ENCODE data around the gene GNA12.

Gene GNA12

DNA sequence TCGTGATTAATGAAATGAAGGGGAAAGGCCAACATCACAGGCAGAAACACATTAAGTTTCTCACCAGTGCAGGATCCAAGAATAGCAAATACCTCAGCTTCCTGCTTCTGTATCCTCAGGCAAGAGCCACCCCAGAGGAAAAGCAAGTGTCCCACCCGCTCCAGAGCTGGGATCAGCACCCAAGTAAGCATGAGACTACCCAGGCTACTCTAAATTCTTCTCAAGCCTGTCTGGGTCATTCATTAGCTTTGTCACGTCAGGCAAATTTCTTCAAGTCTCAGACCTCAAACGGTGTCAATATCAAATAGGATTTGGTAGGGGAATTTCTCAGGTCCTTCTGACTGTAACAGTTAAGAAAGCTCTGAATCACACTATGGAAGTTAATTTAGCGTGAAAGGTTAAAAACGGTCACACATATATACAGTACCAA, 59.0 kb downstream of the GNA12 start:
- Histone ChIP-seq H3K4me3 (ENCODE audit: low read length) (no peak overlapping the region), H3K9ac (ENCODE audit: low read length) (no peak overlapping the region), H3K27me3 (ENCODE audit: control insufficient read depth, insufficient read depth, low read length) (no peaks in the 10 kb centered on the region), H3K4me1 (ENCODE audit: control insufficient read depth, insufficient read depth, low read length) (peaks cover 5% of the 10 kb centered on the region), H3K27ac (ENCODE audit: low read depth, low read length) (no peak overlapping the region), H3K36me3 (ENCODE audit: control insufficient read depth, insufficient read depth, low read length) (peaks cover 3% of the 10 kb centered on the region)

DNA sequence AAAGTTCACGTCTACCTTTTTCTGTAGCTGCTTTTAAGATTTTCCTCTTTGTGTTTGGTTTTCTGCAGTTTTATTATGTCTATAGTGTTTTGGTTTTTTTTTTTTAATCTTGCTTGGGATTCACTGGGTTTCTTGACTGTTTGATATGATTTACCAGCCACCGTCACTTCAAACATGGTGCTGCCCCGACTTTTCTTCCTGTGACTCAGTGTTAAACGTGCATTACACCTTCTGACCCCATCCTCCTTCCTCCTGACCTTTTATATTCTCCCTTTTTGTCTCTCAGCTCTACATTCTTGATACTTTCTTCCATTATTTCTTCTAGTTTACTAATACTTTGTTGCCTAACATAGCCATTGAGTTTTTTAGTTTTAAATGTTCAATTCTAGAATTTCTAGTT, 61.5 kb downstream of the GNA12 start:
- H3K27ac ChIP-seq (ENCODE audit: low read depth, low read length) = no peak overlapping the region
- no peak overlapping the region for H3K4me3 ChIP-seq (ENCODE audit: low read length)
- peaks cover 3% of the 10 kb centered on the region for H3K36me3 ChIP-seq (ENCODE audit: control insufficient read depth, insufficient read depth, low read length)
- H3K9ac ChIP-seq (ENCODE audit: low read length) = no peak overlapping the region
- H3K4me1 ChIP-seq (ENCODE audit: control insufficient read depth, insufficient read depth, low read length) = no peaks in the 10 kb centered on the region
- H3K27me3 ChIP-seq (ENCODE audit: control insufficient read depth, insufficient read depth, low read length) = no peaks in the 10 kb centered on the region

GRCh38 chr7:2782121-2782520, 62.0 kb downstream of the GNA12 start:
- Histone ChIP-seq H3K27me3 (ENCODE audit: control insufficient read depth, insufficient read depth, low read length) (no peaks in the 10 kb centered on the region), H3K27ac (ENCODE audit: low read depth, low read length) (no peak overlapping the region), H3K4me1 (ENCODE audit: control insufficient read depth, insufficient read depth, low read length) (no peaks in the 10 kb centered on the region), H3K36me3 (ENCODE audit: control insufficient read depth, insufficient read depth, low read length) (peaks cover 3% of the 10 kb centered on the region), H3K9ac (ENCODE audit: low read length) (no peak overlapping the region), H3K4me3 (ENCODE audit: low read length) (no peak overlapping the region)

- Histone ChIP-seq H3K27ac (ENCODE audit: low read depth, low read length) (no peak overlapping the region), H3K27me3 (ENCODE audit: control insufficient read depth, insufficient read depth, low read length) (no peaks in the 10 kb centered on the region), H3K4me3 (ENCODE audit: low read length) (no peak overlapping the region), H3K36me3 (ENCODE audit: control insufficient read depth, insufficient read depth, low read length) (peaks cover 3% of the 10 kb centered on the region), H3K4me1 (ENCODE audit: control insufficient read depth, insufficient read depth, low read length) (no peaks in the 10 kb centered on the region), H3K9ac (ENCODE audit: low read length) (no peak overlapping the region)
Measured at GRCh38 chr7:2781636-2782035, 62.5 kb downstream of the GNA12 start.

GRCh38 chr7:2779051-2779450, 65.1 kb downstream of the GNA12 start:
- H3K4me3 ChIP-seq (ENCODE audit: low read length) = no peak overlapping the region
- no peaks in the 10 kb centered on the region for H3K27me3 ChIP-seq (ENCODE audit: control insufficient read depth, insufficient read depth, low read length)
- H3K27ac ChIP-seq (ENCODE audit: low read depth, low read length) = no peak overlapping the region
- H3K9ac ChIP-seq (ENCODE audit: low read length) = no peak overlapping the region
- no peaks in the 10 kb centered on the region for H3K36me3 ChIP-seq (ENCODE audit: control insufficient read depth, insufficient read depth, low read length)
- H3K4me1 ChIP-seq (ENCODE audit: control insufficient read depth, insufficient read depth, low read length) = peaks cover 8% of the 10 kb centered on the region

- H3K9ac ChIP-seq (ENCODE audit: low read length) = no peak overlapping the region
- no peak overlapping the region for H3K27ac ChIP-seq (ENCODE audit: low read depth, low read length)
- no peak overlapping the region for H3K4me3 ChIP-seq (ENCODE audit: low read length)
- H3K4me1 ChIP-seq (ENCODE audit: control insufficient read depth, insufficient read depth, low read length) = peaks cover 8% of the 10 kb centered on the region
- H3K36me3 ChIP-seq (ENCODE audit: control insufficient read depth, insufficient read depth, low read length) = no peaks in the 10 kb centered on the region
- H3K27me3 ChIP-seq (ENCODE audit: control insufficient read depth, insufficient read depth, low read length) = no peaks in the 10 kb centered on the region
Measured at GRCh38 chr7:2777898-2778535, 66.1 kb downstream of the GNA12 start.

GRCh38 chr7:2776401-2776800, 67.7 kb downstream of the GNA12 start:
- Histone ChIP-seq H3K27me3 (ENCODE audit: control insufficient read depth, insufficient read depth, low read length) (no peaks in the 10 kb centered on the region), H3K4me3 (ENCODE audit: low read length) (no peak overlapping the region), H3K27ac (ENCODE audit: low read depth, low read length) (peak overlapping the region; percentile 90), H3K9ac (ENCODE audit: low read length) (no peak overlapping the region), H3K36me3 (ENCODE audit: control insufficient read depth, insufficient read depth, low read length) (no peaks in the 10 kb centered on the region), H3K4me1 (ENCODE audit: control insufficient read depth, insufficient read depth, low read length) (peaks cover 8% of the 10 kb centered on the region)

DNA sequence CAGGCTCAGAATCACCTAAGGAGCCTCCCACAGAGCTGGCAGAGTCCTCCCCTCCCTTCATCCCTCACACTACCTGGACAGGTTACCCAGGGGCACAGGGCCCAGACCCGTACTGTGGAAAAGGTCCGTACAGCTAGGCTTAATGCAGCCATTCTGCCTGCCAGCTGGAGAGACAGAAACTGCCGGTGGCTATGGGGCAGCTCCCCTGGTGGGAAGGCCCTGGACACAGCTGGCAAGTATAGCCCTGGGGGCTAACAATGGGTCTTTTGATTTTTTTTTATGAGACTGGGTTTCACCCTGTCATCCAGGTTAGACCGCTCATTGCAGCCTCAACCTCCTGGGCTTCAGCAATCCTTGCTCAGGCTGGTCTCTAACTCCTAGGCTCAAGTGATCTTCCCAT, 68.3 kb downstream of the GNA12 start:
- H3K9ac ChIP-seq (ENCODE audit: low read length) = no peak overlapping the region
- H3K27me3 ChIP-seq (ENCODE audit: control insufficient read depth, insufficient read depth, low read length) = no peaks in the 10 kb centered on the region

DNA sequence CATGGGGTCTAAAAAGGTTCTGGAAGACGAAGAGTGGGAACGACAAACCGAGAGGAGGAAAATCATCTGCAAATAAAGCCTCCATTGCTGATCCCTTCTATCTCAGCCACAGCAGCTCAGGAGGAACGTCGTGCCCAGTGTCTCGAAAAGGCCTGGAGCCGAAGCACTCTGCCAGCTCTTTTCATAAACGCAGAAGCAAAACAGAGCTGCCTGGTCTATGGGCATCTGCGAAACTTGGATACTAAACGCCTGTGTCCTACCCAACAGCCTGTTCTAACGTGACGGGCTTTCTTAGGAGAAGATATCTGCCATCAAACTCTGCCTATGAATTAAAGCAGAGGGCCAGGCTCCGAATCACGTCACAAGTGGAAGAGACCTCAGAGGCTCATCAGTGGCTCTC, 68.7 kb downstream of the GNA12 start:
- no peaks in the 10 kb centered on the region for H3K36me3 ChIP-seq (ENCODE audit: control insufficient read depth, insufficient read depth, low read length)
- H3K27me3 ChIP-seq (ENCODE audit: control insufficient read depth, insufficient read depth, low read length) = no peaks in the 10 kb centered on the region
- no peak overlapping the region for H3K9ac ChIP-seq (ENCODE audit: low read length)
- H3K4me3 ChIP-seq (ENCODE audit: low read length) = no peak overlapping the region
- H3K27ac ChIP-seq (ENCODE audit: low read depth, low read length) = peak overlapping the region; percentile 90
- H3K4me1 ChIP-seq (ENCODE audit: control insufficient read depth, insufficient read depth, low read length) = peaks cover 8% of the 10 kb centered on the region

More for the DNA sequence above, 68.3 kb downstream of the GNA12 start:
- Histone ChIP-seq H3K36me3 (ENCODE audit: control insufficient read depth, insufficient read depth, low read length) (no peaks in the 10 kb centered on the region), H3K4me3 (ENCODE audit: low read length) (no peak overlapping the region), H3K4me1 (ENCODE audit: control insufficient read depth, insufficient read depth, low read length) (peaks cover 8% of the 10 kb centered on the region), H3K27ac (ENCODE audit: low read depth, low read length) (peak overlapping the region; percentile 90)

DNA sequence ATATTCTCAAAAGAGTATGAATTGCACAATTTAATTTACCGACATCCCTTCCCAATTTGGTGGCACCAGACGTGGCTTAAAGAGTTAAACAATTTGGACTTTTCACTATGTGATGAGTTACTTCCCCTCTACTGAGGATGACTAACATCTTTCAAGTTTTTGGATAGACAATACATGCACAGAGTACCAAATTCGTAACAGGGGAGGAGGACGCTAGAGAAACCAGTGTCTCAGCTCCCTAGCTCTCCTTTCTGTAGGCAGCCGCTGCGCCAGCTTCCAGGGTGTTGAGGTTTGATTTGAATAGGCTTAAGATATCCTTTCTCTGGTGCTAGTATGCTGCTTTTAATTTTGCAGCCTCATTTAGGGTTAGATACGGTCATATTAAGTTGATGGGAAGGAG, 69.2 kb downstream of the GNA12 start:
- Histone ChIP-seq H3K9ac (ENCODE audit: low read length) (no peak overlapping the region), H3K4me3 (ENCODE audit: low read length) (no peak overlapping the region), H3K36me3 (ENCODE audit: control insufficient read depth, insufficient read depth, low read length) (no peaks in the 10 kb centered on the region), H3K27me3 (ENCODE audit: control insufficient read depth, insufficient read depth, low read length) (no peaks in the 10 kb centered on the region), H3K4me1 (ENCODE audit: control insufficient read depth, insufficient read depth, low read length) (peaks cover 8% of the 10 kb centered on the region), H3K27ac (ENCODE audit: low read depth, low read length) (peak overlapping the region; percentile 90)

DNA sequence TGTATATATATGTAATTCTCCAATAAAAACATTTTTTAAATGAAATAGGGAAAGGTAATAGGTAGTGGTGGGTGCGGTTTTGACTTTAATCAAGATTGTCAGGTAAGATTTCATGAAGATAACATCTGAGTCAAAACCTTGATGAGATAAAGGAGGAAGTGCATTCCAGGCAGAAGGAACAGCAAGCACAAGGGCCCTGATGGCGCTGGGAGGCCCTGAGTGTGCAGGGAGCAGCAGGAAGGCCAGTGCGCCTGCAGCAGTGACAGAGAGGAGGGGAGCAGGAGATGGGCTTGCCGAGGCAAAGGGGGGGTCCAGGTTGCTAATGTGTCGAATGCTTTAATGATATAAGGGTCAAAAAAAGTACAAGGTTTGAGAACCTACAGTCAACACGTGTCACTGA, 69.8 kb downstream of the GNA12 start:
- Histone ChIP-seq H3K4me3 (ENCODE audit: low read length) (no peak overlapping the region), H3K36me3 (ENCODE audit: control insufficient read depth, insufficient read depth, low read length) (no peaks in the 10 kb centered on the region), H3K27ac (ENCODE audit: low read depth, low read length) (peak overlapping the region; percentile 90), H3K9ac (ENCODE audit: low read length) (no peak overlapping the region), H3K4me1 (ENCODE audit: control insufficient read depth, insufficient read depth, low read length) (peaks cover 8% of the 10 kb centered on the region), H3K27me3 (ENCODE audit: control insufficient read depth, insufficient read depth, low read length) (no peaks in the 10 kb centered on the region)

GRCh38 chr7:2773608-2774007, 70.5 kb downstream of the GNA12 start:
- H3K9ac ChIP-seq (ENCODE audit: low read length) = no peak overlapping the region

GRCh38 chr7:2771274-2771731, 72.8 kb downstream of the GNA12 start:
- peaks cover 8% of the 10 kb centered on the region for H3K4me1 ChIP-seq (ENCODE audit: control insufficient read depth, insufficient read depth, low read length)
- no peaks in the 10 kb centered on the region for H3K36me3 ChIP-seq (ENCODE audit: control insufficient read depth, insufficient read depth, low read length)
- H3K4me3 ChIP-seq (ENCODE audit: low read length) = no peak overlapping the region
- H3K9ac ChIP-seq (ENCODE audit: low read length) = no peak overlapping the region
- H3K27ac ChIP-seq (ENCODE audit: low read depth, low read length) = no peak overlapping the region
- H3K27me3 ChIP-seq (ENCODE audit: control insufficient read depth, insufficient read depth, low read length) = no peaks in the 10 kb centered on the region

More at GRCh38 chr7:2773608-2774007, 70.5 kb downstream of the GNA12 start:
- Histone ChIP-seq H3K4me1 (ENCODE audit: control insufficient read depth, insufficient read depth, low read length) (peaks cover 8% of the 10 kb centered on the region), H3K27ac (ENCODE audit: low read depth, low read length) (peak overlapping the region; percentile 27), H3K27me3 (ENCODE audit: control insufficient read depth, insufficient read depth, low read length) (no peaks in the 10 kb centered on the region), H3K36me3 (ENCODE audit: control insufficient read depth, insufficient read depth, low read length) (no peaks in the 10 kb centered on the region), H3K4me3 (ENCODE audit: low read length) (no peak overlapping the region)
